NCI-H748 (cell line): ENCODE data around the gene MICAL1.

ENCODE experiments used
- DNase-seq: peaks from one replicate; lab custom pipeline; 2025; ENCODE audit not compliant: unreplicated experiment; lab: John Stamatoyannopoulos, UW

MICAL1 gene

DNA sequence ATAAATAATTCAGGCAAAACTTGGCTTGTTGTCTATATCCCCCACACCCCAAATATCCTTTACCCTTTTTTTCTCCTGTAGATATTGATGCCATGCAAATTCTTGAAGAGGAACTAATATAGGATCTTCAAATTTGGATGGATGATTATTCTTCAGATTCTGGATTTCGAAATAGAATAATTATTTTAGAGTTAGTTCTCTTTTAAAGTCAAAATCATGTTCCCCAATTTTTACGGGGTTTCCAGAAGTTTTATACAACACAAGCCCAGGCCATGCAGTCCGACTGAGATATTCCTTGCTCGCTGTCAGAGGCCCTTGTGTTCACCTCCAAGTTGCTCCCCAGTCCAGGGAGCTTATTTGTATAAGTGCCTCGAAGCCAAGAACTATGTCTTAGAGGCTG lies 19.5 kb downstream of the MICAL1 start:
- DNase-seq = no peak

DNA sequence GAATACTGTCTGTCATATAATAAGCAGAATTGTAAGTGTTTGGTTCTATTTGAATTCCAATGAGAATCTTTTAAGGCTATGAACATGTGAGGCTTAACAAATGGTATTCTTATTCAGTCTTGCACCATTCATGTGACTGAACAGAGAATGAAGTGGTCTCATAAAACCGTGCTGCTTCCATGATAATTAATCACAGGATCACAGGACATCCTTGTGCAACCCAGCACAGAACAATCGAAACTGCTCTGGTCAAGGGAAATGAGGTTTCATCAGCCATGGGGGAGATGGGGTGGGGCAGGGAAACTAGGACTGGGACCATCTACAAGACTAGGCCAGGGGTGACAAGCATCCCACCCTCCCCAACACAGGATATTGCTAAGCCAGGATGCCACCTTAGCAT lies 21.1 kb downstream of the MICAL1 start:
- DNase-seq = no peak

DNA sequence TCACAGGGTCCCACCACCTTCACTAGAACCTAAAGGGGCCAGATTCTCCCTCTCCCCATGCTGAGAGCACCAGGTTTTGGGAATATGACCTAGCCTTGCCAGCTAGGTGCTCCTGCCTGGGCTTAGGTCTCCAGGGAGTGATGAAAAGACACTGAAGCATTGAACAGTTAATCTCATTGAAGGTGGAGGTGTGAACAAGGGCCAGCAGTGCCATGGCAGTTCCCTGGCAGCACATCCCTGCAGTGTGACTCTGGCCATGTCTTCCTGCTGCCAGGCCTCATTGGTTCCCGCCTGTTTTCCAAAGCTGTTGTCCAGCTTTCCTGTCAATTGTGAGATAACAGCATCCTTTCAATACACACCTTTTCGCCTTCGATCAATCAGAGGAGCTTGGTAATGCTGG lies 26.1 kb downstream of the MICAL1 start:
- DNase-seq = no peak

DNA sequence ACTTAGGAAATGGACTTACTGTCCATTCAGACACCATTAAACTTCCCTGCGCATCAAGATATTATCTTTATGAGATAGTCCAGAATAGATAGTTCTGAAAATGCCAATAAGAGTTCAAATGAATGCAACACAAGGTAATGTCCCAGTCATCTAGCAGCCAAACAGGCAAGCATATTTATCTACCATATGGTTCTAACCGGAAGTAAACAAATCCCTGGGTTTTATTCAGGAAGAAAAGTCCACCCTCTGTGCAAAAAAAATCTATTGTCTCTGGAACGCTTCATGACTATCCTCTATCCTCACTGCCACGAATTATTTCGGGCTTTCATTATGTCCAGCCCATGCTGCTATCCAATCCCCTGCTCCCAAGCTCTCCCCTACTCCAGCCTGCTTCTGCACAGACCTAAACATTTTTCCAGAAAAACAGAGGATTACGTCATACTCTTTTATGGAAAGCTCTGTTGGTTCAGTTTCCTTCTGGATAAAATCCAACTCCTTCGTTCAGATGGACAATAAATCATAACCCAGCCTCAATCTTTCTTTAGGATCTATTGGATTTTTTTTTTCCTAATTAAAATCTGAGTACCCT lies 26.6 kb downstream of the MICAL1 start:
- no peak for DNase-seq

DNA sequence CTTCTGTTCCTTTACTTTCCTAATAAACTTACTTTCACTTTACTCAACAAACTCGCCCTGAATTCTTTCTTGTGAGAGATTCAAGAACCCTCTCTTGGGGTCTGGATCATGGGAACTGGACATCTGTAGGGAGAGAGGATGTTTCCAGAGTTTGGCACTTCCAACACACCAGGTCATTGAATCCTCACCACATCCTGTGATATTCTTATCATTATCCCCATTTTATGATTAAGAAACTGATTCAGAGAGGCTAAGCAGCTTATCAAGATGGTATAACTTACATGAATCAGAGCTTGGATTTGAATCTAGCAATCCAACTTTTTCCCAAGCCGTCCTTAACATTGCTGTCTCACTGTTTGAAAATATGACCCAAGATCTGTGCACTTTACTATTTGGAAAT lies 30.6 kb downstream of the MICAL1 start:
- no peak for DNase-seq

DNA sequence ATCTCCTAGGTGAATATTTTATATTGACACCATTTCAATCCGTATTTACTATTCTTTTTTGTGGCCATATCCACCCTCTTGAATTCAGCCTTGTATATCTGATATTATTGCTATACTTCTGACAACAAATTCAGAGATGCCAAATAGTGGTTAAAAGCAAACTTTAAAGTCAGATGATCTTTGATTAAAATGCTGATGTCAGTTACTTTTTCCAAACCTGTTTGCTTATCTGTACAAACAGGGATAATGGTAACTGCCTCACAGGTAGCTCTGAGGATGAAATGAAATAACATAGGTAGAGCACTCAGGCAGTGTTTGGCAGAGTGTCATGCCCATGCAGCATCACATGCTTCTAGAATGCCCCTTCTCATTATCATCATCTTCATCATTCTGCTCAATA lies 34.4 kb downstream of the MICAL1 start:
- no peak for DNase-seq

DNA sequence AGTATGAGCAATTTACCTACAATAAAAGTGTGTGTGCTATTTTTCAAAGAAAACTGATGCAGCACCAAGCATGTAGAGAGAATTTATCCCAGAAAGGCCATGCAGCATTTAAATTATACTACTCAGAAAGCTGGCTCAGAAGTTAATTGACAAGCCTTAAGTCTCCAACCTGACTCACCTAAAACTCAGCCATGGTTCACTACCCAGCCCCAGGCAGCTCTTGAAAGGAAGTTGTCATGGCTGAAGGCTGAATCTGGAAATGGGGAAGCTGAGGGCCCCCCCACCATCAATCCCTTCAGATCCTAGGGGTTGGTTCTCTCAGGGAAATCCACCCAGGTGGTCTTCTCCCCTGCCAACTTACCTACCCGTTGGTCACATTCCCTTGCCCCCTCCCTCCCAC lies 34.8 kb downstream of the MICAL1 start:
- DNase-seq = no peak

DNA sequence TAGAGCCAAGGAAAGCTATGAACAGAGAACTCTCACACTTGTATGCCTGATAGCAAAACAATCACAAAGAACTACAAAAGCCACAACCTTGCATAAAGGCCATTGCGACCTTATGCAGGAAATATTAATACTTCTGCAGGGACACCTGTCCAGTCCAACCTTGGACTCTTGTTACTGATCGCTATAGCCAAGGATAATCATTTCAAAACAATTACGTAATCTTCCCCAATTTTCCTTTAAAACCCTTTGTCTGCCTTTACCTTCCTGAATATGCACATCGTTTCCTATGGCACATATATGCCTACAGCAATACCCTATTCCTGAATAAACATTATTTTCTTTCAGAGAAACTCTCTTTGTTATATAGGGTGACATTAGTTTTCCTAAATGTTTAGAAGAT lies 37.9 kb downstream of the MICAL1 start:
- DNase-seq = no peak

DNA sequence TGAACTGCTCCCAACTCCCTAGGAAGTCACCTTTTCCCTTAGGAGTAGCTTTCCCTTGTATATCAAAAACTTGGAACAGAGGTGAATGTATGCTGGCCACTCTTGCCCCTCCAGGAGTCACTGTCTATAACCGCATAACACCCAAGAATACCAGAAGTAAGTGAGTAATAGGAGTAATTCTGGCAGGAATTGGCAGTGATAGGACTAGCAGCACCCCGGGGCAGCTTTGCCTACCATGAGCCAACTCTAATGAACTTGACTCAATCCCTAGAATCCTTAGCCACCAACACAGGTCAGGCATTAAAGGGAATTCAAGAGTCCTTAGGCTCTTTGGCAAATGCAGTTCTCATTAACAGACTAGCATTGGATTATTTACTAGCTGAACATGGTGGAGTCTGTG lies 44.5 kb downstream of the MICAL1 start:
- no peak for DNase-seq

DNA sequence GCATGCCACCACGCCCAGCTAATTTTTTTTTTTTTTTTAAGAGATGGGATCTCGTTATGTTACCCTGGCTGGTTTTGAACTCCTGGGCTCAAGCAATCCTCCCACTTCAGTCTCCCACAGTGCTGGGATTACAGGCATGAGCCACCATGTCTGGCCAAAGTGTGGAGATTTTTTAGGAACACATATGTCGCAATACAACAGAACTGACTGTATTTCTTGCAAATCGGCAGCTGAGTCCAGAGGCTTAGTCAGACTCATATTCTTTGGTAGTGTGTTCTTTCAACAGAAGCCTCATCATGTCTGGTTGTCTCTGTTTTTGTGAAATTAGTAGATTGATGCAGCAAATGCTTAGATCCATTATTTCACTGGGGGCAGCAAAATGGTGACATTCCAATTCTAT lies 49.4 kb downstream of the MICAL1 start:
- DNase-seq = no peak

DNA sequence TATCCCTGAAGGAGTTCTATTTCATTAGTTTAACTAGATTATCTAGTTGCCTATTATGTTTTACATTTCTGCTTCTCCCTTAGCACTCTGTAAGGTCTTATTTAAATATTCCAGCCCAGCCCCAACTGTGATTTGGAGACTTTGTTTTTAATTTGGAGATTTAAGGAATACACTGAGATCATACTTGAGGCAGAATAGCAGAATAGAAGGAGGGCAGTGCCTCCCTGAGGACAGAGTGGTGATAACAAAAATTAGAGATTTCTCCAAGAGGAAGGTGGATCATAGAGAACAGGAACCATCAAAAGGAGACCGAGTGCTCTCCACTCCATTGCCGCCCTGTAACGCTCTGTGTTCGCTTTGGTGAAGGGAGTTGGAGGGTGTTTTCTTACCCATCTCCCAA lies 58.6 kb downstream of the MICAL1 start:
- peak; percentile 4 for DNase-seq

DNA sequence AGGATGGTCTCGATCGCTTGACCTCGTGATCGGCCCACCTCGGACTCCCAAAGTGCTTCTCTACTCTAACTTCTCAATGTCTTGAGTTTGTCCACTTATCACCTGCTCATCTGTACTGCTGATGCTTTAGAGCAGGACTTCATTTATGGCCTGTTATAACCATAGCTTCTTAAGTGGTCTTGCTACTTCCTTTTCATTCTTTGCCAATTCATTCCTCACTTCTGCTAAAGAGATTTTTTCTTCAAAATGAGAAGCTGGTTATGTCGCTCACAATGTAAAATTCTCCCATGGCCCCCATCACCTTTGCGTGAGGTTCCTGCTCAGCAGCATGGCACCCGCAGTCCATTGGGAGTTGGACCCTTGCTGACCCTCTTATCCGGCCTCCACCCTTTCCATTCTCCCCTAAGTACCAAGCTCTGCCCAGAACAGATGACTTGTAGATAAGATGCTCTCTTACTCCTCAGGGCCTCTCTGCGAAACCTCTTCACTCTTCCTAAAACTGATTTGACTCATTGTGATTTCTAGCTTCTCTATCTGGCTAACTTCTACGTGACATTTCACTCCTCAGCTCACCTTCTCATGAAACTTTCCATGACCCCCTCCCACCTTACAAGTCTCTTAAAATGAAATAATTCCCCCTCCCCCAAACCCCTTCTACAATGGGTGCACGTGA lies 59.4 kb downstream of the MICAL1 start:
- no peak for DNase-seq
